Activated CD8-positive, alpha-beta T cell treated with anti-CD3 and anti-CD28 coated beads for 36 hours (primary cell): Measurements from ENCODE around the gene NLRP14. TPM values are rescaled to one million over a fixed set of nuclear protein-coding genes. Genes with fewer than 3 reads are reported as not detected.

Source experiments
- ATAC-seq: fragments of 200-7000 bp; cut with Tn5 transposase; one replicate; pipeline ENCODE4 v1.10.0; 2021; ENCODE audit warnings: mild to moderate bottlenecking, moderate library complexity
- CTCF ChIA-PET: fragments of 350-600 bp; sonication (Branson Sonifier 250); formaldehyde crosslinking; loops from one replicate; lab custom pipeline; 2021; ENCODE audit warnings: antibody characterized with exemption; lab: Charles Lee
- POLR2A ChIA-PET: fragments of 350-600 bp; sonication (Branson Sonifier 250); formaldehyde crosslinking; loops from one replicate; lab custom pipeline; 2021; ENCODE audit warnings: antibody characterized with exemption; lab: Charles Lee
- DNase-seq: peaks from one replicate; pipeline ENCODE4 v3.0.0-alpha.2; 2020
- H3K27ac Mint-ChIP-seq: one replicate; pipeline ENCODE4 v1.8.0; 2021; ENCODE audit warnings: mild to moderate bottlenecking, mixed read lengths
- H3K27me3 Mint-ChIP-seq: one replicate; pipeline ENCODE4 v1.8.0; 2021; ENCODE audit warnings: mixed read lengths
- H3K36me3 Mint-ChIP-seq: one replicate; pipeline ENCODE4 v1.8.0; 2021; ENCODE audit warnings: low read depth, mixed read lengths
- H3K4me1 Mint-ChIP-seq: one replicate; pipeline ENCODE4 v1.8.0; 2021; ENCODE audit warnings: low read depth, mixed read lengths
- H3K4me3 Mint-ChIP-seq: one replicate; pipeline ENCODE4 v1.8.0; 2021; ENCODE audit warnings: mild to moderate bottlenecking, moderate library complexity, mixed read lengths
- H3K9me3 Mint-ChIP-seq: one replicate; pipeline ENCODE4 v1.8.0; 2021; ENCODE audit warnings: mixed read lengths
- CTCF ChIP-seq: fragments of 200-600 bp; IDR thresholded peaks from one replicate; pipeline ENCODE4 v1.8.0; 2022; ENCODE audit warnings: antibody characterized with exemption, mild to moderate bottlenecking
- intact Hi-C: fragments of 100-400 bp; cut with micrococcal nuclease; formaldehyde crosslinking; loops from one replicate; pipeline ENCODE4 v1.10.0; 2022
- total RNA-seq, 2 experiments: library from RNA; stranded (reverse); gene quantifications; one replicate each; pipeline ENCODE4 v1.2.3, GENCODE V29; 2021

Gene NLRP14
- total RNA-seq, 2 experiments from 2014 or later: 0.11 to 0.16 TPM

DNA sequence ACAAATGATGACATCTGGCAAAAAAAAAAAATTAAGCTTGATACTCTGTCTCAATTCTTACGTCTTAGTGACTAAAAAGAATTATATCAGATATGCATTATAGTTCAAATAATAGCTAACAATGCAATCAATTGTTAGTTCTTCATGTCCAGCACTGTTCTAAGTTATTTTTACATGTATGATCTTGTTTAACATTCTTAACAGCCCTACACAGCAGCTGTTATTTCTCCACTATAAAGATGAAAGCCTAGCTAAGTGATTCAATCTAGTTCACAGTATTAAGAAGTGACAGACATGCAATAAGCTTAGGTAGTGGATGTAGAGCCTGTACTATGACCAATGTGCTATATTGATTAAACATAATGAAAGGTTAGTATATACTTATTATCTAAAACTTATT is 4.3 kb upstream of the NLRP14 start:
- H3K36me3 Mint-ChIP-seq: no peaks in the 10 kb centered on the region
- ATAC-seq: no peak
- no peak for DNase-seq
- ChIA-PET POLR2A (no interaction called here), CTCF (no interaction called here)
- H3K9me3 Mint-ChIP-seq: no peaks in the 10 kb centered on the region
- intact Hi-C loops: no loop called here
- no peak overlapping the region for H3K27ac Mint-ChIP-seq
- no peaks in the 10 kb centered on the region for H3K4me1 Mint-ChIP-seq
- H3K4me3 Mint-ChIP-seq: no peak overlapping the region
- peaks cover 16% of the 10 kb centered on the region for H3K27me3 Mint-ChIP-seq
- TF ChIP-seq CTCF: no peak

DNA sequence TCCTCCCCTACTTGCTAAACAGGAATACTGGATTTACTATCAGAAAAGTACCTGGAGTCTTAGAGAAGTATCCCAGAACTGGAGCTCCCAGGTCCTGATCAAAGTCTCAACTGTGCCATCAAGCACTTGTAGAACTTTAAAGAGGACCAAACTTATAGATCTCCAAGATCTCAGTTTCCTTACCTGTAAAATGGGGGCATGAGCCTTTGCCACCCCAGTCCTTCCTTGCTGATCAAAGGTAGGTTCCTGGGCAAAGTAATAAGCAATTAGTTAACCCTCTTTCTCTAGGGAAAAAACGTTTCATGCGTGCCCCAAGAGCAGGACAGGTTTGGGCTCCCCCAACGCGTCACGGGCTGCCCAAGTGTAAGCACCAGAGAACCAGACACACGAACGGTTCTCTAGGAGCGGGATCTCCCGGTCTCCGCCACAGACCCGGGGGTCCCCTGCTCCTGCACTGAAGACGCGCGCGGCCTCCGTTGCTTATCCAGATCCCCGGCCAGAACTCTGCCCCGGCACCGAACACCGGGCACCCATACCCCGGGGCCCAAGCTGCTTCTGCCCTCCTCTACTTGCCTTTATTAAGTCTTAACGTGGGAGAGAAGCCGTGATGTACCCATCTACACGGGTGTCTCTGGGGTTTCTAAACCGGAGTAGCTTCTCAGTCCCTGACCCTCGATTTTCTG is 638 bp upstream of the NLRP14 start:
- intact Hi-C loops: no loop called here
- ATAC-seq (no peak), DNase-seq (no peak)
- peaks cover 26% of the 10 kb centered on the region for H3K27me3 Mint-ChIP-seq
- no peak for TF ChIP-seq CTCF
- H3K9me3 Mint-ChIP-seq: no peaks in the 10 kb centered on the region
- H3K4me1 Mint-ChIP-seq: no peaks in the 10 kb centered on the region
- H3K36me3 Mint-ChIP-seq: no peaks in the 10 kb centered on the region
- H3K4me3 Mint-ChIP-seq: peak overlapping the region; percentile 7
- CTCF ChIA-PET: no interaction called here
- no peak overlapping the region for H3K27ac Mint-ChIP-seq
- POLR2A ChIA-PET: interaction anchor here (0.6 kb wide), 1 partner anchor 967 kb away, joined by 3 read pairs; the partner anchor contains the start of gene EIF3F

DNA sequence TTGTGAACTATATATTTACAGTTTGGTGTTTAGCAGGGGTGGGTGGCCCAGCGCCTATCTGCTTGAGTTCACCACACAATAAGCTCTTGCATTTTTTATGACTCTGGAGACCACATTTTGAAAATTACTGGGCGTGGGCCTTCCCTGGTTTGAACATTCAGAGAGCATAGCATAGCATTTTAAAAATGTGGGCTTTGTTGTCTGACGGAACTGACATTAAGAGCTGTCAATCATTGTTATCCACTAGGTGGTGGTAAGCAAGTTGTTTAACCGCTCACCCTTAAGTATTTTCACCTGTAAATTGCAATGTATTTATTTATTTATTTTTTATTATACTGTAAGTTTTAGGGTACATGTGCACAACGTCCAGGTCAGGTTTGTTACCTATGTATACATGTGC is 1.0 kb downstream of the NLRP14 start:
- no peak for TF ChIP-seq CTCF

GRCh38 chr11:7028141-7028540 is 7.9 kb downstream of the NLRP14 start:
- intact Hi-C loops: no loop called here
- DNase-seq: no peak
- peaks cover 2% of the 10 kb centered on the region for H3K27me3 Mint-ChIP-seq
- no peak overlapping the region for H3K27ac Mint-ChIP-seq
- no peak for TF ChIP-seq CTCF
- no peaks in the 10 kb centered on the region for H3K4me1 Mint-ChIP-seq
- no peaks in the 10 kb centered on the region for H3K9me3 Mint-ChIP-seq
- no peak overlapping the region for H3K4me3 Mint-ChIP-seq
- no peak for ATAC-seq
- POLR2A ChIA-PET: no interaction called here
- CTCF ChIA-PET: no interaction called here
- no peaks in the 10 kb centered on the region for H3K36me3 Mint-ChIP-seq

More for the DNA sequence above, 1.0 kb downstream of the NLRP14 start:
- ChIA-PET POLR2A (no interaction called here), CTCF (no interaction called here)
- no peaks in the 10 kb centered on the region for H3K9me3 Mint-ChIP-seq
- no peaks in the 10 kb centered on the region for H3K36me3 Mint-ChIP-seq
- H3K27ac Mint-ChIP-seq: no peak overlapping the region
- H3K27me3 Mint-ChIP-seq: peaks cover 26% of the 10 kb centered on the region
- H3K4me3 Mint-ChIP-seq: no peak overlapping the region
- DNase-seq (no peak), ATAC-seq (no peak)
- intact Hi-C loops: no loop called here
- H3K4me1 Mint-ChIP-seq: no peaks in the 10 kb centered on the region

DNA sequence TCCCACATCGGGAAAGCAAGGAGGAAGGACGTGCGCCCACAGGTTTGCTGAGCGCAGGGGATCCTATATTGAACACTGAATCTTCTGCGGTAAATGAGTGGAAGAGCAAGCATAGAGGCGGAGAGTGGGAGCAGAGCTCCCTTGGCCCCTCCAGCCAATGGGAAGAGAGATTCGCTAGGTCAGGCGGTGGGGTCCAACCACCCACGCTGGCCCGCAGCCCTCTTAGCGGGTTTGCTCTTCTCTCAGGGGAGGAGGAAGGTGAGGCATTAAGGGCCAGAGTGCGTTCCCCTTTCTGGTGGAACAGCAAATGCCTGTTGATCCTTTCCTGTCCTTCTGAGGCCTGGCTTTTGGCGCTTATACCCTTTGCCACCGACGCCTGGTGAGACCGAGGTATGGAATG is 10.6 kb downstream of the NLRP14 start:
- CTCF ChIA-PET: no interaction called here
- intact Hi-C loops: no loop called here

More for the DNA sequence above, 10.6 kb downstream of the NLRP14 start:
- no peak overlapping the region for H3K27ac Mint-ChIP-seq
- H3K36me3 Mint-ChIP-seq: no peaks in the 10 kb centered on the region
- no peaks in the 10 kb centered on the region for H3K4me1 Mint-ChIP-seq
- no peak overlapping the region for H3K4me3 Mint-ChIP-seq
- no peak for ATAC-seq
- no peak for DNase-seq
- POLR2A ChIA-PET: no interaction called here
- no peaks in the 10 kb centered on the region for H3K27me3 Mint-ChIP-seq
- TF ChIP-seq CTCF: no peak
- no peaks in the 10 kb centered on the region for H3K9me3 Mint-ChIP-seq
